HL-60/S4 treated with phorbol 12-myristate 13-acetate at 8.2 ng/mL for 4 days and 3 days (cell line): ENCODE measurements around the gene ZNF736.
"Not testable (repeated sequence)": the region's sequence is repeated elsewhere in the genome, so short reads cannot be mapped to it uniquely, and the experiment has no call there.

Experiments used
- in situ Hi-C: fragments of 300-500 bp; cut with MboI; formaldehyde crosslinking; loops from 2 replicates; pipeline ENCODE4 v1.15.0; 2022; ENCODE audit warnings: low sequenced_read_pairs

The ZNF736 gene

DNA sequence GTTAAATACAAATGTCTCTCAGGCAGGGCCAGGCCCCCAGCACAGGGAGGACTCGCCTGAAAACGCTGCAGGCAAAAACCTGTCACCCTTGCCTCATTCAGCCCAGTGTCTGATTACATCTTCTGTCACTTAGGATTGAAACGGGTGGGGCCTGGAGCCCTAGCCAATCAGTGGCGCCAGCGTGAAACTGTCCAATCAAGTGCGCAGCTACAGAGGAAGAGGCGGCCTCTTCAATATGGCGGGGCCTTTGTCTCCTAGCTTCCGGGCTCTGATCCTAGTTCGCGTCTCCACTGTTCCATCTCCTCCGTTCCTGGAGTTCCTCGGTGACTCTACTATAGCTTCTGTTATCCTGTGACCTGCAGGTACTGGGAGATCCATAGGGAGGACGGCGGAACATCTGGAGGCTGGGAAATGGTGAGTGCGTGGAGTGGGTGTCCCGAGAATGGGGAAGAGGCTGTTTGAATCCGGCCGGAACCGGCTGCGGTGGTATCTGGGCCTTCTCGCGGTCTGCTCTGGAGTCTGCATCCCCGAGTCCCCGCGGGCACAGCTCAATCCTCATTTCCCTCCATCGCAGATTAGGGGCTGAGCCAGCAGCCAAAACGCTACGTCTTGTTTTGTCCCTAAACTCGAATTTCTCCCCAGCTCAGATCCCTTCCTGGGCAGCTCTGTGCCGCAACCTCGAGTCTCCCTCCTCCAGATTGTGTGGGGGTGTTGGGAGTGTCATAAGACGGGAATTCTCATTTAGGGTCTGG is at the start of gene ZNF736:
Gene ZNF736, plus strand, starts transcription at position 222 of the 752 bp plus-strand sequence. Its CDS starts 190 bp downstream, at position 412.
- in situ Hi-C loops, result no loop called here

DNA sequence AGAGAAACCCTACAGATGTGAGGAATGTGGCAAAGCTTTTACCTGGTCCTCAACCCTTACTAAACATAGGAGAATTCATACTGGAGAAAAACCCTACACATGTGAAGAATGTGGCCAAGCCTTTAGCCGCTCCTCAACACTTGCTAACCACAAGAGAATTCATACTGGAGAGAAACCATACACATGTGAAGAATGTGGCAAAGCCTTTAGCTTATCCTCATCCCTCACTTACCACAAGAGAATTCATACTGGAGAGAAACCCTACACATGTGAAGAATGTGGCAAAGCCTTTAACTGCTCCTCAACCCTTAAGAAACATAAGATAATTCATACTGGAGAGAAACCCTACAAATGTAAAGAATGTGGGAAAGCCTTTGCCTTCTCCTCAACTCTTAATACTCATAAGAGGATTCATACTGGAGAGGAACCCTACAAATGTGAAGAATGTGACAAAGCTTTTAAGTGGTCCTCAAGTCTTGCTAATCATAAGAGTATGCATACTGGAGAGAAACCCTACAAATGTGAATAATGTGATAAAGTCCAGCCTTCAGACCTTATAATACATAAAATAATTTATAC is 47.3 kb upstream of the ZNF736 start:
- in situ Hi-C loops, result no loop called here

DNA sequence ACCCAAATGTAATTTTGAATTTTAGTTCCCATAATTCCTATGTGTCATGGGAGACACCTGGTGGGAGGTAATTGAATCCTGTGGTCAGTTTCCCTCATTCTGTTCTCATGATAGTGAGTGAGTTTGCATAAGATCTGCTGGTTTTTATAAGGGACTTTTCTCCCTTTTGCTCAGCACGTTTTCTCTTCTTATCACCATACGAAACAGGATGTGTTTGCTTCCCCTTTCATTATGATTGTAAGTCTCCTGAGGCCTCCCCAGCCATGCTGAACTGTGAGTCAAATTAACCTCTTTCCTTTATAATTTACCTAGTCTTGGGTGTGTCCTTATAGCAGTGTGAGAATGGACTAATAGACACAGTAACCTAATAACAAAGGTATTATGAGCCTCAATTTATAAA is 36.1 kb upstream of the ZNF736 start:
- in situ Hi-C loops, result no loop called here

DNA sequence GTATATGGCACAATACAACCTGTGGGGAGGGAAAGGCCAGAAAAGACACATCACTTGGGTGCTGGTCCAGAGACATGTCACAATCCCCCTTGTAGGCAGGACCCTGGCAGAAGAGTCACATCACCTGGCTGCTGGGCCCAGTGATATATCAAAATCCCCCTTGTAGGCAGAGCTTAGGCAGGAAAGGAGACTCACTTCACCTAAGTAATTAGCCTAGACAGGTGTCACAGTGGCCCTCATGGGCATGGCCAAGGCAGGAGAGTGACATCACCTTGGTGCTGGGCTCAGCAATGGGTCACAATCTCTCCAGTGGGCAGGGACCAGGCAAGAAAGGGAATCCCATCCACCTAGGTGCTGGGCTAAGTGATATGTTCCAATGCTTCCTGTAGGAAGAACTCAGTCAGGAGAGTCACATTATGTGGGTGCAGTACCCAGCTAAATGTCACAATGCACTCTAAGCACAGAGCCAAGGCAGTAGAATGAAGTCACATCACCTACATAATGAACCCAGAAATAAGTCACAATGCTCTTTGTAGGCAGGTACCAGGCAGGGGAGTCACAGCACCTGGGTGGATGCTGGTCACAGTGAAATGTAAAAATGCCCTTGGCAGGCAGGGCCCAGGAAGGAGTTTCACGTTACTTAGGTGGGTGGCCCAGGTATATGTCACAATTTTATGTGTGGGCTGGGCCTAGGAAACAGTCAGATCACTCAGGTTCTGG is 18.9 kb upstream of the ZNF736 start:
- in situ Hi-C loops, result no loop called here

DNA sequence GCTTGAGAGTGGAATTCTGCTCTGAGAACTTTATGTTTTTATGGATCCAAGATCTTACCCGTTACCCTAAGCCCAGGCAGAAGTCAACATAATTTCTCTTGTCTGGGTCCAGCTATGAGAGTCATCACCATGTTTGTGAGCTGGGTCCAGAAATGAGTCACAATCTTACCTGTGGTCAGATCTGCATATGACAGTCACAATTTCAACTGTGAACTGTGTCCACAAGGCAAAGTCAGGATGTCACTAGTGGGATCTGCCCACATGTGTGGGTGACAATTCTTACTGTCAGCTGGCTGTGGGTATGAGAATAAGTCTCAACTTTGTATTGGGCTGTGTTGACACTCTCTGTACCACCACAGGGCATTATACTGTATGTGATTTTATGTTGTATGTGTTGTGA is 16.3 kb upstream of the ZNF736 start:
- in situ Hi-C loops, result not testable (repeated sequence)

DNA sequence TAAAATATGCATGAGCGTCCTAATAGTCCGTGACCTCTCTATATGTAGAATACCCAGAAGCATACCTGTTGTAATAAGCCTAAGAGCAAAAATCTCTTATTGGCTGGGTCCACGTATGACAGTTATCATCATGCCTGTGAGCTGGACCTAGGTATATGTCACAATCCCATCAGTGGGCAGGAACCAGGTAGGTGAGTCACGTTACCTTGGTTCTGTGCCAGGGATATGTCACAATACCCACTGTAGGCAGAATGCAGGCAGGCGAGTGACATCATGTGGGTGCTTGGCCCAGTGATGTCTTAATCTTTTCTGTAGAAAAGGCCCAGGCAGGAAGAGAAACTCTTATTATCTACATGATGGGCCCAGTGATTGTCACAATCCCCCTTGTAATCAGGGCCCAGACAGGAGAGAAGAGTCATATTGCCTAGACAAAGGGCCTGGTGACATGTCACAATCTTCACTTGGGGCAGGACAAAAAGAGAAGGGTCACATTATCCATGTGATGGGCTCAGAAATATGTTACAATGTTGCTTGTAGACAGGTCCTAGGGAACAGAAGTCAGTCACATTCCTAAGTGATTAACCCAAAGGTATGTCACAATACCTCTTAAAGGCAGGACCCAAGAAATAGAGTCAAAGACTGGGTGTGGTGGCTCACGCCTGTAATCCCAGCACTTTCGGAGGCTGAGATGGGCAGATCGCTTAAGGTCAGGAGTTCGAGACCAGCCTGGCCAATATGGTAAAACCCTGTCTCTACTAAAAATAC is 12.9 kb upstream of the ZNF736 start:
- in situ Hi-C loops, result no loop called here

DNA sequence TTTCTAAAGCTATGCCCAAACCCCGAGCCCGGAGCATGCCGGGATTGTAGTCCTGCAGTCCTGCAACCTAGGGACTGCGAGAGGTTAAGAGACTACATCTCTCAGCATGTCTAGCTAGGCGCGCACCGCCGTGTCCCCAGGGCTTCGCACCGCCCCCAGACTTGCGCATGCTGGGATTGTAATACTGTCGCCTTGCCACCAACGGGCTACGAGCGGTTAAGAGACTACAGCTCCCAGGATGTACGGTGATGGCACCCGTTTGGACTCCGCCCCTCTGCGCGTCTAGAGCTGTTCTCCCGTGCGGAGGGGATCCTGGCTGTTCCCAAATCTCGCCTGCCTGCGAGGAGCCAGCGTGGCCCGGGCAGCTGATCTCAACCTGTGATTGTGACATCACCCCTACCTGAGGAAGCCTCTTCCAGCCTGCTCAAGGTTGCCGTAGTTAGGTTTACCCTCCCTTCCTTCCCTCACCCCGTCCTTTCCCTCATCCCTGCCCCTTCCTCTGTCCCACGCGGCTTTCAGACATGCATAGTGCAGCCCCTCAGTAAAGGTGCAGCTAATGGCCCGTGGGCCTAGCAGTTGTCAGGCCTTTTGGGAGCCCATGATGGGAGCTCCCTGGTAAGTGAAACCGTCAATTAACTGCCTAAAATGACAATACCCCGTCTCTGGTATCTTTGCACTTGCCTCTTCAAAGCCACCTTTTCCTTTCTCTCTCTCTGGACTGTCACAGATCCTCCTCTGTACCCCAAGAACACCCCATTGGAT is 6.3 kb upstream of the ZNF736 start:
- in situ Hi-C loops, result no loop called here

DNA sequence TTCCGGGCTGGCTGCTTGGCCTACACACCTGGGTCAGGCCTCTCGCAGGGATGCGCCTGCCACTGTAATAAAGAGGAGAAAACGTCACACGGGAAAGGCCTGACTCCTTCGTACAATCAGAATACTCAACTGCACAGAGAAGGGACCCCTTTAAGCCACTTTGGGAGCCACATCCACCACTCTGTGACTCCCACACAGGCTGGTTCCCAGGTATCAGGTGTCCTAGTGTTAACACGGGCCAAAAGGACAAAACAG is 5.8 kb upstream of the ZNF736 start:
- in situ Hi-C loops, result no loop called here

DNA sequence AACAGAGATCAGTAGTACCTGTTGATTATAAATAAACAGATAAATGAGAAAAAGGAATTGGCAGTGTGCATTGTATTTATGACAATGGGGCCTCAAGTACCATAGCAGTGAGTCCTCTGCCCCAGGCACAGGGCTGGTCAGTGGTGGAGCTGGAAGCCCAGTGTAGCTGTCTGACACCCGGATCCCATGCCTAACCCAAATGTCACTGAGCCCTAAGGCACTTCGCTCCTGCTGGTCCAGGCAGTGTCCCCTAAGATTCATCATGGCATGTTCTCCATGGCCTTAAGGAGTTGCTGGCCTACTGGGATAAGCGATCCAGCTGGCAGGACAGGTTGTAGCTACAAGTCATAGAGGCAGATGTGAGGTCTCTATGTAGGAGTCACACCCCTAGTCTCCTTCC is 3.3 kb upstream of the ZNF736 start:
- in situ Hi-C loops, result no loop called here

DNA sequence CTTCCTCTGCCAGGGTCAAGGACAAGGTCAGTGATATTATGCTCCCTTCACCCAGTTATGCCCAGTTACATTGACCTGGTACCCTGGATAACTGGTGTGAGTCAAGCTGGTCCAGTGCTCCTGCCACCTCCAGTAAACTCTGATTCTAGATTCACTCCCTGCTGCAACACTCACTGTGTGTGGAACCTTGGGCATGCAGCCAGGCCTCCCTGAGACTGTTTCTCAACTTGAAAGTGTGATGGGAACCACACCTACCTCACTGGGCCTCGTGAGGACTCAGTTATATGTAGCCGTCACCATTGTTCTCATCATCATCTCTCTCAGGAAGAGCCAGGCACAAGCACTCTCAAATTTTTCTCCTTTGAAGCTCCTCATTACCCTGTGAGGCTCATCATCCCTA is 935 bp upstream of the ZNF736 start:
- in situ Hi-C loops, result no loop called here

DNA sequence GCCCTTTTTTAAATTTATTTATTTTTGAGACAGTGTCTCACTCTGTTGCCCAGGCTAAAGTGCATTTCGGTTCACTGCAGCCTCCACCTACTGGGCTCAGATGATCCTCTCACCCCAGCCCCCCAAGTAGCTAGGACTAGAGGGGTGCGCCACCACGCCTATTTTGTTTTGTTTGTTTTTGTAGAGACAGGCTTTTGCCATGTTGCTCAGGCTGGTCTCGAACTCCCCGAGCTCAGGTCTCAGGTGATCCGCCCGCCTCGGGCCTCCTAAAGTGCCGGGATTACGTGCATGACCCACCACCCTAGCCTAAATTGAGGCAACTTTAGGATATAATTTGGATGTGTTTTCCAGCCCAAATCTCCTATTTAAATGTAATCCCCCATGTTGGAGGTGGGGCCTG is 805 bp downstream of the ZNF736 start:
- in situ Hi-C loops, result no loop called here

DNA sequence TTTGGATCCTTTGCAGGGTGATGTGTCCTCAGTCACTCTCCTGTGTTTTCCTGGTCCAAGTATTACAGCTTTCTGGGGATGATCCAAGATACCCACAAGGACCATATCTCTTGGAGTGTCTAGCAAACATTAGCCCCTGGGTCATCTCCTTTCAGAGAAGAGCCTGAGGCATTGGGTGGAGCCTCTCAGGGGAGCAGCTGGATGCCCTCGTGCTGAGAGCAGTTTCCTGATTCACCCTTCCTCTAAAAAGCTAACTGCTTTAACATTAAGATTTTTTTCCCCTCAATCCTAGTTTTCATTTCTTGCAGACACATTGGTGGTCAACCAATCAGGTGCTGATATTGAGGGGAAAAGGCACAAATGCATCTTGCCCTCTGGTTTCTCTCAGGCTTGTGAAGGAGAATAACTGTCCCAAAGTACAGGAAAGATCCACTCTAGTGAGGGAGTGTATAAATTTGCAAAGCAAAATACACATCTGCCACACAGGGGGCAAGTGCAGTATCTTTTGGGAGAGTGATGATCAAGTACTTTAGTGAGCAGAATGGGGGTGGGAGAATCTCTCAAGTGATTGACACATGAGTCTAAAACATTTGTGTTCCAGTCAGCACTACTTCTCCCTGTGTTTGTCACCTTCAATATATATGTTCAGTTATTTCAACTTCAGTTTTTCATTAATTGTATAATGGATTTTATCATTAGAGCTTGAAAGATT is 2.4 kb downstream of the ZNF736 start:
- in situ Hi-C loops, result not testable (repeated sequence)

DNA sequence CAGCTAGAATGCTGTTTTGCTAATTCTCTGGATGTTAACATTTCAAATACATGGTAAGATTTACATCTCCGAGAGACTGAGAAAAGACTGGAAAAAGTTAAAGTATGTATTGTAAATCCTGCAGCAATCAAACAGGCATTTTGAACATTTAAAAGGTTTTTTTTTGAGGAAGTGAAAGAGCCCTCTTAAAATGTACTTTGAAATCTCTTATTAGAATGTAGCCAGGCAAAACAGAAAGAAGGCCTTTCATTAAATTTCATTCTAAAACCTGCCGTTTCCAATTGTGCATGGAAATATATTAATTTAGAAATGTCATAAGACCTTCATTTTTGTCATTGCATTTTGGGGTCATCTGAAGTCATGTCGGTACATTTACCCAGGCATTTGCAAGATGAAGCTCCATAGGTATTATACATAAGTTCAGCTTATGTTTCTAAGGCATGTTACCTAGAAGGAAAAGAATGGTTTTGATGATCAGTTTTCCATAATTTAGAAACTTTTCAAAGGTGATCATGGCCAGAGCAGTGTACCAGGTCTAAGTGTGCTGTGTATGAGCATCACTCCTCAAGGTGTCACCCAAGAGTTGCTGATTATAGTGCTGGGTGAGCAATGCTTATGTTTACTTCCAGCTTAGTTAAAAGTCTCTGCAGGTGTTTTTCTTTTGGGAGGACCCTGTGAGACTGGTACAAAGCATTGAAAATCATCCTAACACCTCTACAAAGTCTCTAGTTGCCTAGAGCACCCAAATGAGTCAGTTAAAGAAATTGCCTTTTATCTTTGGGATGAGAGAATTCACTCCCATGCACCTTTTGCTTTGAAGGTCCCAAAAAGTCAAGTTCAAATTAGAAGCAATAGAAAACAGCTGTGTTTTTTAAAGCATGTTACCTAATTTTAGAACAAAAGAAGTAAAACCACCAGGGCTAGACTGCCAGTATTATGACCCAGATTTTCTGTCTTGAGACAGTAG is 7.1 kb downstream of the ZNF736 start:
- in situ Hi-C loops, result no loop called here

DNA sequence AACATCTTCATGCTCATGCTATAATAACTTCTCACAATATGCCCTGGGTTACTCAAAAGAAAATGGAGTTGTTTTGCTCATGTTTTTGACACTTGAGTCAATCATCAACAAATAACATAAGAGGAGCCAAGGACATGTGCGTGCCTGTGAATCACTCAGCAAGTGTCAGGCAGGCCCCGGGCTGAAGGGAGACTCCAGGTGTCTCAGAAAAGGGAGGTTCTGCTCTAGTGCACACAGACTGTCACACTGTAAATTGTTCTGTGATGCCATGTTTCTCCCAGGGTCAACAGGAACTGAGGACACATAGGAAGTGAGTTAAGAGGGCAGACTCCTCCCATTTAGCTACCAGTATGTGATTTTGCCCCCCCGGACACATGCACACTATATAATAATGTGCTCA is 10.4 kb downstream of the ZNF736 start:
- in situ Hi-C loops, result not testable (repeated sequence)

DNA sequence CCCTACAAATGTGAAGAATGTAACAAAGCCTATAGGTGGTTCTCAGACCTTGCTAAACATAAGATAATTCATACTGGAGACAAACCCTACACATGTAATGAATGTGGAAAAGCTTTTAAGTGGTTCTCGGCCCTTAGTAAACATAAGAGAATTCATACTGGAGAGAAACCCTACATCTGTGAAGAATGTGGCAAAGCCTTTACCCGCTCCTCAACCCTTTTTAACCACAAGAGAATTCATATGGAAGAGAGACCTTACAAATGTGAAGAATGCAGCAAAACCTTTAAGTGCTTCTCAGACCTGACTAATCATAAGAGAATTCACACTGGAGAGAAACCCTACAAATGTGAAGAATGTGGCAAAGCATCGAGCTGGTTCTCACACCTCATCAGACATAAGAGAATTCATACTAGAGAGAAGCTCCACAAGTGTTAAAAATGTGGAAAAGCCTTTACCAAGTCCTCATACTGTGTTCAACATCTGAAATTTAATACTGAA is 35.0 kb downstream of the ZNF736 start:
- in situ Hi-C loops, result not testable (repeated sequence)

DNA sequence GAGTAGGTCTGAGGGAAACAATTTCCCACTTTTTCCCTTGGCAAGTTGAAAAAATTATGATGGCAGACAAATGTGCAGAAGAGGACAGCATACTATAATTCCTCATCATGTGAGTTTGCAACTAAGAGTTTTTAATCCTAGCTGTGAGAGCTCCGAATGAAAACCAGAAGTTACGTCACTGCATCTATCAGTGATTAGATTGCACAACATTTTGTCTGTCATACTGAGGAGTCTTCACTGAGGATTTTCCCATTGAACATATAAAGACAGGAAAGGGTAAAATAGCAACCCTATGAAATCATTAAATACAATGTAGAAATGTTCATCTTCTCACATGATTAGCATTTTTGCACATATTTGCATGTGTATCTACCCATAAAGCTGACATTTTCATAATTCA is 45.8 kb downstream of the ZNF736 start:
- in situ Hi-C loops, result no loop called here

DNA sequence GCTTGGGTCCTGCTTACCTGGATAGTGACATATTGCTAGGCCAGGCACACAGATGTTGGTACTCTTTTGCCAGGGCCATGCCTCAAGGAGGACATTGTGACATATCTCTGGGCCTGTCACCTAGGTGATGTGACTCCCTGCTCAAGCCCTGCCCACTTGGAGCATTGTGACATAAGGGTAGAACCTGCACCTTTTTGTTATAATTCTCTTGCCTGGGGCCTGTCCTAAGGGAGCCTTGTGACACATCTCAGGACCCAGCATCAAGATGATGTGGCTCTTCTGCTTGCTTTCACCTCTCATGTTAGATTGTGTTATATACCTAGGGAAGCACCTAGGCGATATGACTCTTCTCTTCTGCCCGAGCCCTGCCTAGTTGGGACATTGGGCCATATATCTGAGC is 57.4 kb downstream of the ZNF736 start:
- in situ Hi-C loops, result no loop called here

DNA sequence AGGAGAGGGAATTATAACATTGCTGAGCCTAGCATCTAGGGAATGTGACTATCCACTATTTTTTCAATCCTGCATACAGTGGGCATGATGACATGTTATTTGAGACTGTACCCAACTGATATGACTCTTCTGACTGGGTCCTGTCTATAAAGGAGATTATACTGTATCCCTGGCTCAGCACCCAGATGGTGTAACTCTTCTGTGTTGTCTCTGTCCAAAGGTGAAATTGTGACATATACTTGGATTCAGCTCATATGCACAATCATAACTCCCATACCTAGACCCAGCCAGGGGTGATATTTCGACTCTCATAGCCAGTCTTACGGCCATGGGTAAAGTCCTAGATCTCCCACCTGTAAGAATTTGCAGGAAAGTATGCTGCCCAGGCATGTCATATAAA is 59.3 kb downstream of the ZNF736 start:
- in situ Hi-C loops, result no loop called here

DNA sequence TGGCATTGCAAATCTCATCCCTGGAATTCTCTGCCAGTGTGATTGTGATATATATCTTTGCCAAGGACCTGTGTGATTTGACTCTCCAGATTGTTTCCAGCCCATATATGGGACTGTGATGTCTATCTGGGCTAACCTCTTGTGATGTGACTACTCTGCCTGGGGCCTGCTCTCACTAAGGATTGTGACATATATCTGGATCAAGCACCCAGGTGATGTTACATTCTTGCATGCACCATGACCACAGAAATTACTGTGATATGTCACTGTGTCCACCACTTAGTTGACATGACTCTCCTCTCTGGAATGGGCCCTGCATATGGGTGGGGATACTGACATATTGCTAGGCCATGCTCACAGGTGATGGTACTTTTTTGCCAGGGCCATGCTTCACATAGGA is 86.6 kb downstream of the ZNF736 start:
- in situ Hi-C loops, result no loop called here
